ENCODE results near the gene TRAF7.
"Not testable (repeated sequence)": the region's sequence is repeated elsewhere in the genome, so short reads cannot be mapped to it uniquely, and the experiment has no call there.

DNA sequence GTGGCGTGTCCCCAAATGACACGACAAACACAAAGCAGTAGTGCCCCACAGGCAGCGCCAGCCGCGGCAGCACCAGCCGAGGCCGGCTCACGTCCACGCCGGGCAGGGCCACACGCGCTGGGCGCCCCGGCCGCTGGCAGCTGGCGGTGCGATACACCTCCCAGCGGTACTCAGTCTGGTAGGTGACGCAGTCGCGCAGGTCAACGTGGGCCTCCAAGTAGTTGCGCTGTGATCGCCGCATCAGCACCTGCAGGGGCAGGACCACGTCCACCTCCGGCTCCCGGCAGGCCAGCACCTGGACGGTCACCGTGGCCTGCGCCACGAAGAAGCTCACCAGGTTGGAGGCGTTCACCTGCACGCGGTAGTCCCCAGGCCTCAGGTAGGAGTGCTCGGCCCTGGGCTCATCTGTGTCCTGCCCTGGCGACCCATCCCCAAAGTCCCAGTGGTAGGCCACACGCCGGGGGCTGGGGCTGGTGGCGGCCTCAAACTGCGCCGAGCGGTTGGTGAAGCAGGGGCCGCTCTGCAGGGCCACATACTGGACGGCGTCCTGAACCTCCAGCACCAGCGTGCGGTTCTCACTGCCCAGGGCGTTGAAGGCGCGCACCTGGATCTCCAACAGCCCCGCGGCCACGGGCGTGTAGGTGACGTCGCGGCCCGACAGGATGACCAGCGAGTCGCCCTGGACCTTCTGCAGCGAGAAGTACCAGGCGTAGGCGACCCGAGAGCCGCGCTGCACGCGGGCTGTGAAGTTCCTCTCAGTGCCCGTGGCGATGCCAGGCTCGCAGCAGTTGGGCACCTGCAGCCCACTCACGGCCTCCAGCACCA, 46.9 kb upstream of the TRAF7 start:
- TF ChIP-seq, protein P1, sequence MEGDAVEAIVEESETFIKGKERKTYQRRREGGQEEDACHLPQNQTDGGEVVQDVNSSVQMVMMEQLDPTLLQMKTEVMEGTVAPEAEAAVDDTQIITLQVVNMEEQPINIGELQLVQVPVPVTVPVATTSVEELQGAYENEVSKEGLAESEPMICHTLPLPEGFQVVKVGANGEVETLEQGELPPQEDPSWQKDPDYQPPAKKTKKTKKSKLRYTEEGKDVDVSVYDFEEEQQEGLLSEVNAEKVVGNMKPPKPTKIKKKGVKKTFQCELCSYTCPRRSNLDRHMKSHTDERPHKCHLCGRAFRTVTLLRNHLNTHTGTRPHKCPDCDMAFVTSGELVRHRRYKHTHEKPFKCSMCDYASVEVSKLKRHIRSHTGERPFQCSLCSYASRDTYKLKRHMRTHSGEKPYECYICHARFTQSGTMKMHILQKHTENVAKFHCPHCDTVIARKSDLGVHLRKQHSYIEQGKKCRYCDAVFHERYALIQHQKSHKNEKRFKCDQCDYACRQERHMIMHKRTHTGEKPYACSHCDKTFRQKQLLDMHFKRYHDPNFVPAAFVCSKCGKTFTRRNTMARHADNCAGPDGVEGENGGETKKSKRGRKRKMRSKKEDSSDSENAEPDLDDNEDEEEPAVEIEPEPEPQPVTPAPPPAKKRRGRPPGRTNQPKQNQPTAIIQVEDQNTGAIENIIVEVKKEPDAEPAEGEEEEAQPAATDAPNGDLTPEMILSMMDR (conservative IDR thresholded peaks at IDR 0.05; ENCODE audit: low read length): not testable (repeated sequence)
- not testable (repeated sequence) for TF ChIP-seq EZH2phosphoT487 (IDR thresholded peaks at IDR 0.05; ENCODE audit: borderline replicate concordance)
